SK-N-SH treated with all-trans-retinoic acid at 6 μM for 48 hours (cell line): ENCODE measurements around the gene MTA1.

Source experiments
- ATAC-seq: fragments of 200-7000 bp; cut with Tn5 transposase; 3 replicates; pipeline ENCODE4 v1.9.1; 2020; ENCODE audit warnings: mild to moderate bottlenecking, moderate library complexity
- ARNTL ChIP-seq: fragments of 450-650 bp; formaldehyde crosslinking; IDR thresholded peaks from 2 replicates; pipeline ENCODE4 v1.5.0; 2020; ENCODE audit warnings: low read depth, mild to moderate bottlenecking, moderate library complexity, borderline replicate concordance
- BACH2 ChIP-seq: fragments of 250-450 bp; sonication (Bioruptor Pico); IDR thresholded peaks from 2 replicates; pipeline ENCODE4 v1.9.0; 2021; ENCODE audit warnings: mild to moderate bottlenecking, borderline replicate concordance
- CSDC2 ChIP-seq: fragments of 250-450 bp; sonication (Bioruptor Pico); IDR thresholded peaks from 2 replicates; pipeline ENCODE4 v1.5.0; 2020; ENCODE audit warnings: mild to moderate bottlenecking, moderate library complexity
- ESRRG ChIP-seq: fragments of 250-450 bp; sonication (Bioruptor Pico); IDR thresholded peaks from 2 replicates; pipeline ENCODE4 v1.6.1; 2021; ENCODE audit warnings: mild to moderate bottlenecking
- GLIS3 ChIP-seq: fragments of 250-450 bp; sonication (Bioruptor Pico); IDR thresholded peaks from 2 replicates; pipeline ENCODE4 v1.5.0; 2020; ENCODE audit warnings: mild to moderate bottlenecking, moderate library complexity
- ISL1 ChIP-seq: fragments of 250-450 bp; sonication (Bioruptor Pico); IDR thresholded peaks from 2 replicates; pipeline ENCODE4 v2.1.2; 2022; ENCODE audit warnings: mild to moderate bottlenecking, moderate library complexity
- OSR1 ChIP-seq: fragments of 250-450 bp; sonication (Bioruptor Pico); IDR thresholded peaks from 2 replicates; pipeline ENCODE4 v1.8.0; 2022; ENCODE audit warnings: moderate library complexity, mild to moderate bottlenecking, inconsistent platforms
- PPARA ChIP-seq: fragments of 250-450 bp; sonication (Bioruptor Pico); IDR thresholded peaks from 2 replicates; pipeline ENCODE4 v1.5.0; 2020; ENCODE audit warnings: mild to moderate bottlenecking, borderline replicate concordance
- RARB ChIP-seq: fragments of 250-450 bp; sonication (Bioruptor Pico); IDR thresholded peaks from 2 replicates; pipeline ENCODE4 v1.8.0; 2021; ENCODE audit warnings: mild to moderate bottlenecking, moderate library complexity
- SNAI2 ChIP-seq: fragments of 250-450 bp; sonication (Bioruptor Pico); IDR thresholded peaks from 2 replicates; pipeline ENCODE4 v1.5.0; 2020; ENCODE audit warnings: mild to moderate bottlenecking, moderate library complexity
- TCF4 ChIP-seq: fragments of 250-450 bp; sonication (Bioruptor Pico); IDR thresholded peaks from 2 replicates; pipeline ENCODE4 v1.8.0; 2021; ENCODE audit warnings: mild to moderate bottlenecking, moderate library complexity, borderline replicate concordance
- TOX ChIP-seq: fragments of 250-450 bp; sonication (Bioruptor Pico); IDR thresholded peaks from 2 replicates; pipeline ENCODE4 v1.8.0; 2021; ENCODE audit warnings: mild to moderate bottlenecking, moderate library complexity, borderline replicate concordance
- ZC3H10 ChIP-seq: fragments of 250-450 bp; sonication (Bioruptor Pico); IDR thresholded peaks from 2 replicates; pipeline ENCODE4 v1.5.1; 2021; ENCODE audit warnings: mild to moderate bottlenecking, moderate library complexity
- ZFP30 ChIP-seq: fragments of 450-650 bp; formaldehyde crosslinking; IDR thresholded peaks from 2 replicates; pipeline ENCODE4 v1.5.0; 2022; ENCODE audit warnings: mild to moderate bottlenecking, moderate library complexity
- ZNF565 ChIP-seq: fragments of 450-650 bp; formaldehyde crosslinking; conservative IDR thresholded peaks from 2 replicates; pipeline ENCODE4 v1.5.0; 2020; ENCODE audit warnings: low read depth, mild to moderate bottlenecking, moderate library complexity
- ZNF70 ChIP-seq: fragments of 450-650 bp; formaldehyde crosslinking; IDR thresholded peaks from 2 replicates; pipeline ENCODE4 v1.5.0; 2020; ENCODE audit warnings: mild to moderate bottlenecking, moderate library complexity
- ZNF8 ChIP-seq: fragments of 450-650 bp; formaldehyde crosslinking; IDR thresholded peaks from 2 replicates; pipeline ENCODE4 v1.5.0; 2020; ENCODE audit warnings: mild to moderate bottlenecking, moderate library complexity
- TF ChIP-seq, protein P1 (sequence below): fragments of 250-450 bp; sonication (Bioruptor Pico); IDR thresholded peaks from 2 replicates; pipeline ENCODE4 v1.5.1; 2021; ENCODE audit warnings: mild to moderate bottlenecking, moderate library complexity
- TF ChIP-seq, protein P2 (sequence below): fragments of 250-450 bp; sonication (Bioruptor Pico); IDR thresholded peaks from 2 replicates; pipeline ENCODE4 v1.8.0; 2020; ENCODE audit warnings: mild to moderate bottlenecking, moderate library complexity, borderline replicate concordance
- TF ChIP-seq, protein P3 (sequence below): fragments of 250-450 bp; sonication (Bioruptor Pico); IDR thresholded peaks from 2 replicates; pipeline ENCODE4 v1.5.1; 2020; ENCODE audit warnings: low read depth, mild to moderate bottlenecking, moderate library complexity
- TF ChIP-seq, protein P4 (sequence below): fragments of 250-450 bp; sonication (Bioruptor Pico); IDR thresholded peaks from 2 replicates; pipeline ENCODE4 v1.8.0; 2021; ENCODE audit warnings: low read depth, mild to moderate bottlenecking, moderate library complexity, borderline replicate concordance

MTA1 gene

DNA sequence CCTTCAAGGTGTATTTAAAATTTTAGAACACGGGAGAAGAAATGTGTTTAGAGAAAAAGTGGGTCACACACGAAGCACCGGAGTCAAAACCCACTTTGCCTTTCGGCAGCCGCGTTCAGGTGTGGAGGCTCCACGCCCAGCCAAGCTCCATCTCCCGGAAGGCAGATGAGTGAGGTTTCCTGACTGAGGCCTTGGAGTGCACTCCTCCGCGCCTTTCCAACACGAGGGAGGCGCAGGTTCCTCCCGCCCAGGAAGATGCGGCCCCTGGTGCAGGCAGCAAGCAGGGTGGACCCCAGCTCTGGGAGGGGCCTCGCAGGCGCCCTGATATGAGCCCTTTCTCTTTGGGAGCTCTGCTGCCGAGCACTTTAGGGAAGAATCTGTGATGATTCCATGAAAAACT is 22.5 kb downstream of the MTA1 start:
- TF ChIP-seq, protein P1, sequence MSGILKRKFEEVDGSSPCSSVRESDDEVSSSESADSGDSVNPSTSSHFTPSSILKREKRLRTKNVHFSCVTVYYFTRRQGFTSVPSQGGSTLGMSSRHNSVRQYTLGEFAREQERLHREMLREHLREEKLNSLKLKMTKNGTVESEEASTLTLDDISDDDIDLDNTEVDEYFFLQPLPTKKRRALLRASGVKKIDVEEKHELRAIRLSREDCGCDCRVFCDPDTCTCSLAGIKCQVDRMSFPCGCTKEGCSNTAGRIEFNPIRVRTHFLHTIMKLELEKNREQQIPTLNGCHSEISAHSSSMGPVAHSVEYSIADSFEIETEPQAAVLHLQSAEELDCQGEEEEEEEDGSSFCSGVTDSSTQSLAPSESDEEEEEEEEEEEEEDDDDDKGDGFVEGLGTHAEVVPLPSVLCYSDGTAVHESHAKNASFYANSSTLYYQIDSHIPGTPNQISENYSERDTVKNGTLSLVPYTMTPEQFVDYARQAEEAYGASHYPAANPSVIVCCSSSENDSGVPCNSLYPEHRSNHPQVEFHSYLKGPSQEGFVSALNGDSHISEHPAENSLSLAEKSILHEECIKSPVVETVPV (CRISPR knock-in tag): no peak
- TF ChIP-seq SNAI2 (no peak), CSDC2 (no peak), GLIS3 (CRISPR knock-in tag) (no peak), ESRRG (no peak), ZNF70 (CRISPR knock-in tag) (no peak), TOX (CRISPR knock-in tag) (no peak), TCF4 (CRISPR knock-in tag) (no peak), RARB (no peak), ARNTL (CRISPR knock-in tag) (no peak), OSR1 (no peak)
- TF ChIP-seq, protein P2, sequence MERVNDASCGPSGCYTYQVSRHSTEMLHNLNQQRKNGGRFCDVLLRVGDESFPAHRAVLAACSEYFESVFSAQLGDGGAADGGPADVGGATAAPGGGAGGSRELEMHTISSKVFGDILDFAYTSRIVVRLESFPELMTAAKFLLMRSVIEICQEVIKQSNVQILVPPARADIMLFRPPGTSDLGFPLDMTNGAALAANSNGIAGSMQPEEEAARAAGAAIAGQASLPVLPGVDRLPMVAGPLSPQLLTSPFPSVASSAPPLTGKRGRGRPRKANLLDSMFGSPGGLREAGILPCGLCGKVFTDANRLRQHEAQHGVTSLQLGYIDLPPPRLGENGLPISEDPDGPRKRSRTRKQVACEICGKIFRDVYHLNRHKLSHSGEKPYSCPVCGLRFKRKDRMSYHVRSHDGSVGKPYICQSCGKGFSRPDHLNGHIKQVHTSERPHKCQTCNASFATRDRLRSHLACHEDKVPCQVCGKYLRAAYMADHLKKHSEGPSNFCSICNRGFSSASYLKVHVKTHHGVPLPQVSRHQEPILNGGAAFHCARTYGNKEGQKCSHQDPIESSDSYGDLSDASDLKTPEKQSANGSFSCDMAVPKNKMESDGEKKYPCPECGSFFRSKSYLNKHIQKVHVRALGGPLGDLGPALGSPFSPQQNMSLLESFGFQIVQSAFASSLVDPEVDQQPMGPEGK (CRISPR knock-in tag): no peak
- TF ChIP-seq, protein P3, sequence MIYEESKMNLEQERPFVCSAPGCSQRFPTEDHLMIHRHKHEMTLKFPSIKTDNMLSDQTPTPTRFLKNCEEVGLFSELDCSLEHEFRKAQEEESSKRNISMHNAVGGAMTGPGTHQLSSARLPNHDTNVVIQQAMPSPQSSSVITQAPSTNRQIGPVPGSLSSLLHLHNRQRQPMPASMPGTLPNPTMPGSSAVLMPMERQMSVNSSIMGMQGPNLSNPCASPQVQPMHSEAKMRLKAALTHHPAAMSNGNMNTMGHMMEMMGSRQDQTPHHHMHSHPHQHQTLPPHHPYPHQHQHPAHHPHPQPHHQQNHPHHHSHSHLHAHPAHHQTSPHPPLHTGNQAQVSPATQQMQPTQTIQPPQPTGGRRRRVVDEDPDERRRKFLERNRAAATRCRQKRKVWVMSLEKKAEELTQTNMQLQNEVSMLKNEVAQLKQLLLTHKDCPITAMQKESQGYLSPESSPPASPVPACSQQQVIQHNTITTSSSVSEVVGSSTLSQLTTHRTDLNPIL (CRISPR knock-in tag): no peak
- no peak for ATAC-seq

DNA sequence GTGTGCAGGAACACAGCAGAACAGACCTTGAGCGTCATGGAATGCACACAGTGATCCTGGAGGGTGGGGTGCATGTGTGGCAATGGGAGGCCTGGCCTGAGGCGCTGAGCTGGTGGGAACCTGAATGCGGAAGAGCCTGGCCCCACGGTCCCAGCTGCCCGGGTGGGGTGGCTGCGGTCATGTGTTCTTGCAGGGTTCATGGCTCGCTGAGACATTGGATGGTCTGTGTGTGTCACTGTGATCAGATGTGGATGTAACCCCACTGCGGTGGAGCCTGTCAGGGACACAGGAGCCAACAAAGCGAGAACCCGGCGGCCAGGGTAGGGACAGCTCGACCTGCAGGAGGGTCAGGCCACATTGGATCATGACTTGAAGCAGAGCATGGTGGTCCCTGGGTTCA is 23.2 kb downstream of the MTA1 start:
- TF ChIP-seq ARNTL (CRISPR knock-in tag) (no peak), ZNF565 (CRISPR knock-in tag) (no peak), ZFP30 (no peak), ESRRG (no peak), BACH2 (CRISPR knock-in tag) (no peak), CSDC2 (no peak), TOX (CRISPR knock-in tag) (no peak), ISL1 (no peak), TCF4 (CRISPR knock-in tag) (no peak)
- no peak for ATAC-seq

DNA sequence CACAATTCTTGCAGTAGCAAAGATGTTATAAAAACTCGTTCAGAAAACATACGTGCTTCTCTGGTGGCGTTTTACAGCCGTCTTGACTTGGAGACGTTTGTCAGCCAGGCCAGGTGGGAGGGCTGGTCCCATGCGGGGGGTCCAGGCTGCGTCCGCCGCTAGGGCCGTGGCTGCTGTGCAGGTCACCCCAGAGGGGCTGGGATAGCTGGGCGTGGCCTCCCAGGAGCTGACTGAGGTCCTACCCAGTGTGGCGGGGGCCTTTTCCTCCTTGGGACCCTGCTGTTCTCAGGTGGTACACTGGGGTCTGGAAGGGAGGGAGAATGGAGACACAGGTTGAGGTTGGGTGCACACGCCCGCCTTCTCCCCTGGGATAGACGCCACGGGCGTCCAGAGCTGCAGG is 25.2 kb downstream of the MTA1 start:
- TF ChIP-seq, protein P2 (CRISPR knock-in tag): no peak
- TF ChIP-seq, protein P1 (CRISPR knock-in tag): no peak
- no peak for TF ChIP-seq GLIS3 (CRISPR knock-in tag)
- no peak for TF ChIP-seq ZC3H10 (CRISPR knock-in tag)
- TF ChIP-seq ISL1: no peak
- no peak for TF ChIP-seq PPARA (CRISPR knock-in tag)
- TF ChIP-seq SNAI2: no peak
- no peak for TF ChIP-seq CSDC2
- no peak for TF ChIP-seq ESRRG
- TF ChIP-seq, protein P4, sequence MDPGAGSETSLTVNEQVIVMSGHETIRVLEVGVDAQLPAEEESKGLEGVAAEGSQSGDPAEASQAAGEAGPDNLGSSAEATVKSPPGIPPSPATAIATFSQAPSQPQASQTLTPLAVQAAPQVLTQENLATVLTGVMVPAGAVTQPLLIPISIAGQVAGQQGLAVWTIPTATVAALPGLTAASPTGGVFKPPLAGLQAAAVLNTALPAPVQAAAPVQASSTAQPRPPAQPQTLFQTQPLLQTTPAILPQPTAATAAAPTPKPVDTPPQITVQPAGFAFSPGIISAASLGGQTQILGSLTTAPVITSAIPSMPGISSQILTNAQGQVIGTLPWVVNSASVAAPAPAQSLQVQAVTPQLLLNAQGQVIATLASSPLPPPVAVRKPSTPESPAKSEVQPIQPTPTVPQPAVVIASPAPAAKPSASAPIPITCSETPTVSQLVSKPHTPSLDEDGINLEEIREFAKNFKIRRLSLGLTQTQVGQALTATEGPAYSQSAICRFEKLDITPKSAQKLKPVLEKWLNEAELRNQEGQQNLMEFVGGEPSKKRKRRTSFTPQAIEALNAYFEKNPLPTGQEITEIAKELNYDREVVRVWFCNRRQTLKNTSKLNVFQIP (CRISPR knock-in tag): no peak
- TF ChIP-seq, protein P3 (CRISPR knock-in tag): no peak
- TF ChIP-seq ZNF8: no peak
- TF ChIP-seq ZNF565 (CRISPR knock-in tag): no peak
- TF ChIP-seq ZNF70 (CRISPR knock-in tag): no peak
- TF ChIP-seq, all 23 proteins: peak for 0
- no peak for ATAC-seq
